ENCODE measurements around the gene CIPC. TPM values are rescaled to one million over a fixed set of nuclear protein-coding genes. Genes with fewer than 3 reads are reported as not detected.

The CIPC gene
- total RNA-seq, 2 experiments from 2014 or later, result 11.4 to 11.7 TPM

DNA sequence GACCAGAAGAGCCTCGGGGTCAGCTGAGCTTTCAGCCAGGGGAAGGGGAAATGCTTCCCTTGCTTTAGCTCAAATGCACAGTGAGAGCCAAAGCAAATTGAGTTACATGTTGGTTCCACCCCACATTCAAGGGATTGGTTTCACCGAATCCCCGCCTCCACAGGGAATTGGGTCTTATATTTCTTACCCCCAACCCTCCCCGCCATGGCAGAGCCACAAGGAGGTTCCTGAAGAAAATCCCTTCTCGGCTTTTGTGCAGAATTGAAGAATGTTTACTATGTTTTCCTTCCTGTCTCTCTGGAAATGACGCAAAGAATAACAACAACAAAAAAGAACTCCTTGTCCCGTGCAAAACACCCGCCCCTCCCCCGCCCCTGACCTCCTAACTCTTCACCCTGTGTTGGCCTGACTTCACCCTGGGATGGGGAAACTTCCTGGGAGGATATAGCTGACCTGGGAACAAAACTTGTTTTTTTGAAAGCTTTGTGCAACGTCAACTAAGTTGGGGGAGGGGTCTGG lies 21.9 kb upstream of the CIPC start:
- ATAC-seq, result no peak
- no peaks in the 10 kb centered on the region for H3K27me3 Mint-ChIP-seq (ENCODE audit: low read depth)
- no peak for DNase-seq
- H3K27ac Mint-ChIP-seq, result no peak overlapping the region
- CTCF ChIA-PET, result interaction anchor here (0.7 to 4.1 kb wide), 7 partner anchors 10 to 203 kb away, joined by 3 to 29 read pairs (median 3); no protein-coding TSS in a partner anchor
- peaks cover 8% of the 10 kb centered on the region for H3K9me3 Mint-ChIP-seq (ENCODE audit: insufficient read depth)
- POLR2A ChIA-PET, result interaction anchor here (0.7 kb wide), 1 partner anchor 12 kb away, joined by 3 read pairs; no protein-coding TSS in a partner anchor
- no peaks in the 10 kb centered on the region for H3K36me3 Mint-ChIP-seq (ENCODE audit: low read depth)
- no peak overlapping the region for H3K4me3 Mint-ChIP-seq
- no peaks in the 10 kb centered on the region for H3K4me1 Mint-ChIP-seq (ENCODE audit: low read depth)

DNA sequence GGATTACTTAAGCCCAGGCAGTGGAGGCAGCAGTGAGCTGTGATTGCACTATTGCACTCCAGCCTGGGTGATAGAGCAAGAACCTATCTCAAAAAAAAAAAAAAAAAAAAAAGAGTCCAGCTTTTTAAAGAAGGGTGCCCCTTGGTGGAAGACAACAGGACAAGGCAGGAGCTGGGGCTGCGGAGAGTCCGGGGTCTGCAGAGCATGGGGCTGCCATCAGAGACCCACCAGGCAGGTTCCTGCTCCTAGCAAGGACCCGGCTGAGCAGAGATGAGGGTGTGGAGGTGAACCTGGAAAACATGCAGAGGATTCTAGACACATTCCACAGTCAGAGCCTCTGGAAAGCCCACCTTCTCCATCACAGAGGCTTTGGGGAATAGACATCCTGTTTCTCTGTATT lies 21.0 kb upstream of the CIPC start:
- Mint-ChIP-seq H3K36me3 (ENCODE audit: low read depth) (no peaks in the 10 kb centered on the region), H3K27ac (no peak overlapping the region), H3K4me1 (ENCODE audit: low read depth) (no peaks in the 10 kb centered on the region), H3K9me3 (ENCODE audit: insufficient read depth) (peaks cover 8% of the 10 kb centered on the region), H3K27me3 (ENCODE audit: low read depth) (no peaks in the 10 kb centered on the region), H3K4me3 (no peak overlapping the region)
- ChIA-PET POLR2A (no interaction called here), CTCF (interaction anchor here (0.7 to 4.1 kb wide), 6 partner anchors 9 to 201 kb away, joined by 3 to 29 read pairs (median 3); no protein-coding TSS in a partner anchor)
- ATAC-seq, result no peak
- DNase-seq, result no peak

DNA sequence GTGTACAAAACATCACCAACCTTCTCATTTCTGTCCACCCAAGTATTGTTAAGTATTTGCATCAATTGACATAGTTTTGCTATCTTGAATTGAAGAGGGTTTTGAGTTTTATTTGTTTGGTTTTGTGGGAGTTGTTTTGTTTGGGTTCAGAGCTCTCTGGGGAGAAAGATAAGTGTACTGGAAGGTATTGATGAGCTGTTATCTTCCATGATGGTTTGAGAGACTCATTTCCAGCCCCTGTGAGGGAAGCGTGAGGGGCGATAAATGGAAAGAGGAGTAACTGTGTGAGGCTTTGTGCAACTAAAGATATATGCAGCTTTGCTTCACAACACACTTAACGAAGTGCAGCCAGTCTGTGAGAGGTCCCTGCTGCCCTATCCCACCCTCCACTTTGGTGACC lies 15.7 kb upstream of the CIPC start:
- CTCF ChIA-PET, result interaction anchor here (1.0 to 4.7 kb wide), 4 partner anchors 11 to 207 kb away, joined by 3 to 27 read pairs (median 14); no protein-coding TSS in a partner anchor
- Mint-ChIP-seq H3K4me3 (no peak overlapping the region), H3K36me3 (ENCODE audit: low read depth) (no peaks in the 10 kb centered on the region), H3K4me1 (ENCODE audit: low read depth) (peaks cover 4% of the 10 kb centered on the region), H3K9me3 (ENCODE audit: insufficient read depth) (peaks cover 8% of the 10 kb centered on the region), H3K27me3 (ENCODE audit: low read depth) (peaks cover 3% of the 10 kb centered on the region), H3K27ac (no peak overlapping the region)
- no peak for DNase-seq
- POLR2A ChIA-PET, result no interaction called here
- no peak for ATAC-seq

DNA sequence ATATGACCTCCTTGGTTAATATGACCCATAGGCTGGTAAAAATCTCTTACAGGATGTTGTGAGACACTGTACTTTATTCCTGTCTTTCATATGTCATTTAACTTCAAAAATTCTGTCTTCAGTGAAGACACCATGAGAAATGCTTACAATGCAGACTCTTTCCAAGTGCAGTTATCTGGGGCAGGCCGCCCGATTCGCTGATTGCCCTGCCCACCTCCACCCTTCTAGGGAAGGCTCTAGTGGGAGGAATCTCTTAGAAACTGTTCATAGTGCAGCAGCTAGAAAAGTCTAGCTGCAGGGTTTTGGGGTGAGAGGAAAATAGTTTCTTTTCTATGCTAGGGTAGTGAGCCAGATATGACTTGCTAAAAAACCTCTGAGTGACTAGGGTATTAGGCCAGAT lies 15.0 kb upstream of the CIPC start:
- ChIA-PET CTCF (interaction anchor here (1.0 to 4.7 kb wide), 3 partner anchors 12 to 207 kb away, joined by 4 to 27 read pairs (median 23); no protein-coding TSS in a partner anchor), POLR2A (no interaction called here)
- ATAC-seq (no peak), DNase-seq (no peak)
- Mint-ChIP-seq H3K4me3 (no peak overlapping the region), H3K27ac (no peak overlapping the region), H3K9me3 (ENCODE audit: insufficient read depth) (peaks cover 8% of the 10 kb centered on the region), H3K4me1 (ENCODE audit: low read depth) (peaks cover 4% of the 10 kb centered on the region), H3K36me3 (ENCODE audit: low read depth) (no peaks in the 10 kb centered on the region), H3K27me3 (ENCODE audit: low read depth) (peaks cover 3% of the 10 kb centered on the region)

DNA sequence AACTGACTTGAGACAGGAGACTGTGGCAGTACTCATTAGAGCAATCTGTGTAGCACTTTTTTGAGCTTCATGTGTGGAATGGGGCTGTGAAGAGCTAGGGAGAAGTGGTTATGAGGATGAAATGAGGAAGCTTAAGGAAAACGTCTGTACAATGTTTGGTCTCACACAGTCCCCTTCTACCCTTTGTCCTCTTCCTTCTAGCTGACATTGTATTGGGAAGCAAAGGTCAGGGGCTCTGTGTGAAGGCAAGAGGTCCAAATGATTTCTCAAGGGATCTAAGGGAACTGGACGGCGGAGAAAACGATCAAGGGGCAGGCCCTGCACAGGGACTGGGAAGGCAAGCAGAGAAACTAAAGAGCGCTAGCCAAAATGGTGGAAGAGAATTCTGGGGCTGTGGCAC lies 13.1 kb upstream of the CIPC start:
- no peak overlapping the region for H3K4me3 Mint-ChIP-seq

DNA sequence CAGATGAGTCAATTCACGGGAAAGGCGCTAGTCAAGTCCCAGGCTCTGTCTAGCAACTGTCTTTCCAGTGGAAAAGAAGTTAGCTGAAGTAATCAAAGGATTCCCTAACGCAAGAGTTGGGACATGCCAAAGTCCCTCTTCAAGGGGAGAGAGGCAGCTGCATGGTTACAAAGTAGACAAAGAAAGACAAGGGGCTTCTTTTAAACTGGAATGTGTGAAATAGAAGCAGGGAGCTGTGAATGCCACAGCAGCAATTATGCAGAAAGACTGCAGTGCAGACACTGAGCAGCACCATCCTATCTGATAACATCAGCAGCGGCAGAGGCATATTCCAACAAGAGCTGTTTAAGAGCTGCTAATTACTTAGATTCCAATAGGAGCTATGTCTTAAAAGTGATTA lies 12.5 kb upstream of the CIPC start:
- H3K27me3 Mint-ChIP-seq (ENCODE audit: low read depth), result peaks cover 6% of the 10 kb centered on the region
- ChIA-PET CTCF (interaction anchor here (0.9 to 4.0 kb wide), 11 partner anchors 8 to 274 kb away, joined by 3 to 21 read pairs (median 5); no protein-coding TSS in a partner anchor), POLR2A (no interaction called here)
- H3K4me1 Mint-ChIP-seq (ENCODE audit: low read depth), result peaks cover 4% of the 10 kb centered on the region
- H3K9me3 Mint-ChIP-seq (ENCODE audit: insufficient read depth), result peaks cover under 1% of the 10 kb centered on the region
- ATAC-seq (no peak), DNase-seq (no peak)
- H3K27ac Mint-ChIP-seq, result no peak overlapping the region
- no peak overlapping the region for H3K4me3 Mint-ChIP-seq
- no peaks in the 10 kb centered on the region for H3K36me3 Mint-ChIP-seq (ENCODE audit: low read depth)

More for the DNA sequence above, 13.1 kb upstream of the CIPC start:
- DNase-seq (no peak), ATAC-seq (no peak)
- H3K36me3 Mint-ChIP-seq (ENCODE audit: low read depth), result no peaks in the 10 kb centered on the region
- POLR2A ChIA-PET, result no interaction called here
- peaks cover 4% of the 10 kb centered on the region for H3K4me1 Mint-ChIP-seq (ENCODE audit: low read depth)
- CTCF ChIA-PET, result interaction anchor here (0.9 to 4.0 kb wide), 8 partner anchors 9 to 274 kb away, joined by 3 to 21 read pairs (median 9); no protein-coding TSS in a partner anchor
- H3K27me3 Mint-ChIP-seq (ENCODE audit: low read depth), result peaks cover 6% of the 10 kb centered on the region
- no peak overlapping the region for H3K27ac Mint-ChIP-seq
- peaks cover 3% of the 10 kb centered on the region for H3K9me3 Mint-ChIP-seq (ENCODE audit: insufficient read depth)

DNA sequence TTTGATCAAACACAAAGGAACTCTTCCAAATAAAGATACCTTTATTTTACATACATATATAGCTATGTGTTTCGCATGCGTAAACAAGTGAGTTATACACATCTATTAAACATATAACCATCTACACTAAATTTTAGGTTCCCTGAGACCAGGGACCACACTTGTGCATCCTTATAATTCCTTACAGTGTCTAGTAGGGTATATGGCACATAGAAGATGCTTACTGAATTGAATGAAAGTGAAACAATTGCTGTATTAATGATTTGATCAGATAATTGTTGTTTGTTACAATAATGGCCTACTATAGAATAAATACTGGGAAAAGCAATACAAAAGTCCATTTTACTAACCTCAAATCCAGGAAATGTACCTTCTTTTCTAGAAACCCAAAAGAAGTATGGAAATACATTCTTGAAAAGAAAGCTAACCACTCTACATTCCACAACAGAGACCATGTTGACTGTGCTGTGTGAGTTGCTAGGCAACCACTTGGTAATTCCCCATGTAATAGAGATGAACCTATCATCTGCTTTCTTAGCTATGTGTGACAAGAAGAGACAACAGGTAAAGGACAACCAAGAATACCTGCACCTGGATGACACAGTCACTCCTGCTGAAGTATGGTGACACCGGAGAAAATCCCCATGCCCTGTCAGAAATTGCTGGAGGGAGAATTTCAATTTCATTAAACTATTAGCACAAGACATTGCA lies 11.9 kb upstream of the CIPC start:
- ChIA-PET CTCF (interaction anchor here (0.6 to 4.0 kb wide), 12 partner anchors 8 to 1337 kb away, joined by 3 to 21 read pairs (median 4); no protein-coding TSS in a partner anchor), POLR2A (interaction anchor here (1.0 kb wide), 1 partner anchor 12 kb away, joined by 3 read pairs; the partner anchor contains the start of gene CIPC)
- ATAC-seq (peak; percentile 49), DNase-seq (no peak)
- Mint-ChIP-seq H3K9me3 (ENCODE audit: insufficient read depth) (peaks cover 7% of the 10 kb centered on the region), H3K27ac (no peak overlapping the region), H3K27me3 (ENCODE audit: low read depth) (peaks cover 6% of the 10 kb centered on the region), H3K4me3 (no peak overlapping the region), H3K4me1 (ENCODE audit: low read depth) (peaks cover 4% of the 10 kb centered on the region), H3K36me3 (ENCODE audit: low read depth) (no peaks in the 10 kb centered on the region)

DNA sequence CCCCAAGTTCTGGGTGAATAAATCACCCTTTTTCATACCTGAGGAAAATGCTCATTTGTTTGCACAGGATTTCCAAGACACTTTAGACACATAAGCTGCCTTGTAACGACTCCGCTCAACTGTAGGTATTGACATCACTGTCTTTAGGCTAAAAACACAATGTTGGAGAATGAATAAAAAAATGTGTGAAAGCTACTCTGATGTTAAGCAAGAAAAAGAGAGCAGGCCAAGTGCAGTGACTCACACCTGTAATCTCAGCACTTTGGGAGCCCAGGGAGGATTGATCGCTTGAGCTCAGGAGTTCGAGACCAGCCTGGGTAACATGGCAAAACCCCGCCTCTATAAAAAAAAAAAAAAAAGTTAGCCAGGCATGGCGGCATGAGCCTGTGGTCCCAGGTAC lies 11.1 kb upstream of the CIPC start:
- H3K27ac Mint-ChIP-seq, result no peak overlapping the region
- no peak overlapping the region for H3K4me3 Mint-ChIP-seq
- H3K36me3 Mint-ChIP-seq (ENCODE audit: low read depth), result peaks cover 3% of the 10 kb centered on the region
- H3K4me1 Mint-ChIP-seq (ENCODE audit: low read depth), result peaks cover 4% of the 10 kb centered on the region
- POLR2A ChIA-PET, result interaction anchor here (1.0 kb wide), 1 partner anchor 12 kb away, joined by 3 read pairs; the partner anchor contains the start of gene CIPC
- H3K27me3 Mint-ChIP-seq (ENCODE audit: low read depth), result peaks cover 6% of the 10 kb centered on the region
- no peak for ATAC-seq
- peaks cover 14% of the 10 kb centered on the region for H3K9me3 Mint-ChIP-seq (ENCODE audit: insufficient read depth)
- DNase-seq, result no peak
- CTCF ChIA-PET, result interaction anchor here (0.6 to 4.0 kb wide), 5 partner anchors 8 to 1338 kb away, joined by 3 to 21 read pairs (median 16); no protein-coding TSS in a partner anchor

DNA sequence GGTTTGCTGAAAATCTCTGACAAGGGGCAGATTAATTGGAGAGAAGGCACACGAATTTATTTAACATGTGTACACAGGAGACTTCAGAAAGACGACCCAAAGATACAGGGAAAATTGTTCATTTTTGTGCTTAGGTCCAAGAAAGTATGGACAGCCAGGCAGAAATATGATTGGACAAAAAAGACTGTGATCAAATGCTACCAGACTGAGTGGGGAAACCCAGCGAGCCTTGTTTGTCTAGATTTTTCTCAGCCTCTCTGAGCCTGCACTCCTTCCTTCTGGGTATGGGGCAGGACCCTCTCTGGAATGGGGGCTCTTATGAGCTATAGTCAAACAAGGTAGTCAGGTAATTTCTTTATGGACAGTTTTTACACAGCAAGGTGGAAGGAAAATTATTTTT lies 10.4 kb upstream of the CIPC start:
- peaks cover 3% of the 10 kb centered on the region for H3K36me3 Mint-ChIP-seq (ENCODE audit: low read depth)
- no peak overlapping the region for H3K27ac Mint-ChIP-seq
- H3K4me1 Mint-ChIP-seq (ENCODE audit: low read depth), result peaks cover 4% of the 10 kb centered on the region
- H3K4me3 Mint-ChIP-seq, result no peak overlapping the region
- no peak for DNase-seq
- peaks cover 14% of the 10 kb centered on the region for H3K9me3 Mint-ChIP-seq (ENCODE audit: insufficient read depth)
- peaks cover 3% of the 10 kb centered on the region for H3K27me3 Mint-ChIP-seq (ENCODE audit: low read depth)
- POLR2A ChIA-PET, result no interaction called here
- no peak for ATAC-seq
- CTCF ChIA-PET, result interaction anchor here (3.1 to 4.0 kb wide), 2 partner anchors 8 to 212 kb away, joined by 16 to 20 read pairs; no protein-coding TSS in a partner anchor

DNA sequence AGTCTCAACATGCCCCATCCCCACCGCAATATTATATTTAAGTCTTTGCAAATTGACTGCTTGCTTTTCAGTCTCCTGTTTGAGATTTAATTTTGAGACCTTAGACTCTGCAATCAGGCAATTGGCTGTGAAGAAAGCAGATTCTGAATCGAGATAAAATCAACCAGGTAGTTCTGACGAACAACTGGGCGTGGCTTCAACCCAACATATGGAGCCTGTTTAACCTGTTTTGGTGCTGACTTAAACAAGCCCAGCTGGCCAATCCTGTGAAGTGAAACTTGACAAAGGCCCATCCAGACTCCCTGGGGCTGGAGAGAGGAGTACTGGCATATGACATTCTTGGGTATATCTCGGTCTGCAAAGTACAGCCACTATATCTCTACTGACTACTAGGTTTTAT lies 9.8 kb upstream of the CIPC start:
- Mint-ChIP-seq H3K9me3 (ENCODE audit: insufficient read depth) (peaks cover 14% of the 10 kb centered on the region), H3K27me3 (ENCODE audit: low read depth) (peaks cover 3% of the 10 kb centered on the region), H3K27ac (no peak overlapping the region), H3K4me3 (no peak overlapping the region), H3K36me3 (ENCODE audit: low read depth) (peaks cover 3% of the 10 kb centered on the region), H3K4me1 (ENCODE audit: low read depth) (peaks cover 4% of the 10 kb centered on the region)
- no peak for ATAC-seq
- CTCF ChIA-PET, result interaction anchor here (4.0 kb wide), 1 partner anchor 18 kb away, joined by 48 read pairs; no protein-coding TSS in a partner anchor
- DNase-seq, result no peak
- POLR2A ChIA-PET, result interaction anchor here (0.5 kb wide), 1 partner anchor 13 kb away, joined by 3 read pairs; no protein-coding TSS in a partner anchor

DNA sequence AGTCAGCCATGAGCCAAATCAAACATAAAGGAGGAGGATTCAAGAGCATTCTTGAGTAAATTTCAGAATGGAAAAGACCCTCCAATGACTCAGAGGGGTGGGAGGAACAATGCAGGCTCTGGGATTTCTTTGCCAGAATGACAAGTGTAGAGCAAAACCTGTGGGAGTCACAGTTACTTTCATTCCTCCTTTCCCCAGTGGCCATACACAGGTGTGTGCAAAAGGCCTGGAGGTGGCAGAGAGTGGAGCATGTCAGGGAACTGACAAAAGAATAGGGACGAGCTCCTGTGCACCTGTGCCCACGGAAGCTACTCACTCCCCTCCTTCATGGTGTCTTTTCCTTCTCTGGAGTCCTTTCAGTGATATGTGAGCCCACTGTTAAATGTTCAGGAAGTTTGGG lies 9.4 kb upstream of the CIPC start:
- no peak overlapping the region for H3K27ac Mint-ChIP-seq
- no peak overlapping the region for H3K4me3 Mint-ChIP-seq
- H3K4me1 Mint-ChIP-seq (ENCODE audit: low read depth), result peaks cover 4% of the 10 kb centered on the region
- DNase-seq, result no peak
- CTCF ChIA-PET, result interaction anchor here (1.0 to 4.0 kb wide), 3 partner anchors 18 to 37 kb away, joined by 3 to 48 read pairs (median 3); no protein-coding TSS in a partner anchor
- POLR2A ChIA-PET, result interaction anchor here (0.5 kb wide), 1 partner anchor 13 kb away, joined by 3 read pairs; no protein-coding TSS in a partner anchor
- peaks cover 3% of the 10 kb centered on the region for H3K36me3 Mint-ChIP-seq (ENCODE audit: low read depth)
- H3K27me3 Mint-ChIP-seq (ENCODE audit: low read depth), result peaks cover 5% of the 10 kb centered on the region
- peaks cover 14% of the 10 kb centered on the region for H3K9me3 Mint-ChIP-seq (ENCODE audit: insufficient read depth)
- ATAC-seq, result no peak
